ENCODE data around the gene SYNC.

DNA sequence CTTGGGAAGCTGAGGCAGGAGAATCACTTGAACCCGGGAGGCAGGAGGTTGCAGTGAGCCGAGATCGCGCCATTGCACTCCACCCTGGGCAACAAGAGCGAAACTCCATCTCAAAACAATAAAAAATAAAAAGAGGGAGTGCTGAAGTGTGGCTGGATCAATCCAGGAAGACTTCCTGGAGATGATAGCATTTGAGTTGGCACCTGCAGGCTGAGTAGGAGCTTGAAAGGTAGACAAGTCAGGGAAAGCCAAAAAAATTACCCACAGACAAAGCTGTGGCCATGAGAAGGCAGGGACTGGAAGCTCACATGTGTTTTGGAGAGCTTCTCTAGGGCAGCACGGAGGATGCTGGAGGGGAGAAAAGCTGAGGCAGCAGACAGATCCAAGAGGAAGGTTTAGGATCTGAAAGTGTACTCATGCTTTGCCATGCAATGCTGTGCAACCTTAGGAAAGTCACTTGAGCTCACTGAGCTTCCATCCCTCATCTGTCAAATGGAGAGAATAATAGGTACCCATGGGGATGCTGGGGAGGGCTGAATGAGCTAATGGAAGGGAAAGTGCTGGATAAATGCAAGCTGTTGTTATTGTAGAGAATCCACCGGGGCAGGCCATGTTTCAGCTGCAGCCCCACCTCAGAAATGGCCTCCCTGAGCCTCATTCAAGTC, 26.0 kb upstream of the SYNC start:
- TF ChIP-seq, protein P1, sequence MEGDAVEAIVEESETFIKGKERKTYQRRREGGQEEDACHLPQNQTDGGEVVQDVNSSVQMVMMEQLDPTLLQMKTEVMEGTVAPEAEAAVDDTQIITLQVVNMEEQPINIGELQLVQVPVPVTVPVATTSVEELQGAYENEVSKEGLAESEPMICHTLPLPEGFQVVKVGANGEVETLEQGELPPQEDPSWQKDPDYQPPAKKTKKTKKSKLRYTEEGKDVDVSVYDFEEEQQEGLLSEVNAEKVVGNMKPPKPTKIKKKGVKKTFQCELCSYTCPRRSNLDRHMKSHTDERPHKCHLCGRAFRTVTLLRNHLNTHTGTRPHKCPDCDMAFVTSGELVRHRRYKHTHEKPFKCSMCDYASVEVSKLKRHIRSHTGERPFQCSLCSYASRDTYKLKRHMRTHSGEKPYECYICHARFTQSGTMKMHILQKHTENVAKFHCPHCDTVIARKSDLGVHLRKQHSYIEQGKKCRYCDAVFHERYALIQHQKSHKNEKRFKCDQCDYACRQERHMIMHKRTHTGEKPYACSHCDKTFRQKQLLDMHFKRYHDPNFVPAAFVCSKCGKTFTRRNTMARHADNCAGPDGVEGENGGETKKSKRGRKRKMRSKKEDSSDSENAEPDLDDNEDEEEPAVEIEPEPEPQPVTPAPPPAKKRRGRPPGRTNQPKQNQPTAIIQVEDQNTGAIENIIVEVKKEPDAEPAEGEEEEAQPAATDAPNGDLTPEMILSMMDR (IDR thresholded peaks at IDR 0.05), result no peak
- TF ChIP-seq EP300 (IDR thresholded peaks at IDR 0.05), result no peak
